NT2/D1 (cell line): ENCODE measurements around the gene SATB2.
A peak's percentile ranks its signal among the peaks of the same experiment; 100 is the strongest.

Experiments used
- DNase-seq: peaks from one replicate; pipeline ENCODE4 v3.0.0-alpha.2; 2011; ENCODE audit warnings: low read depth, low spot score
- H3K27me3 ChIP-seq: 2 replicates; pipeline ENCODE4 v1.6.0; 2011; ENCODE audit warnings: mild to moderate bottlenecking; ENCODE audit not compliant: insufficient read length, insufficient read depth
- H3K36me3 ChIP-seq: 2 replicates; pipeline ENCODE4 v1.6.1; 2011; ENCODE audit warnings: mild to moderate bottlenecking, low read length, mixed read lengths; ENCODE audit not compliant: insufficient read depth, insufficient read length
- H3K4me1 ChIP-seq: 2 replicates; pipeline ENCODE4 v1.5.1; 2011; ENCODE audit not compliant: insufficient read depth, insufficient read length
- H3K4me3 ChIP-seq: 2 replicates; pipeline ENCODE4 v1.5.1; 2011; ENCODE audit warnings: low read depth; ENCODE audit not compliant: insufficient read length
- H3K9ac ChIP-seq: 2 replicates; pipeline ENCODE4 v1.6.0; 2011; ENCODE audit warnings: low read depth; ENCODE audit not compliant: insufficient read length
- H3K9me3 ChIP-seq: 2 replicates; pipeline ENCODE4 v1.5.1; 2011; ENCODE audit warnings: mild to moderate bottlenecking, low read length; ENCODE audit not compliant: insufficient read depth
- SUZ12 ChIP-seq: IDR thresholded peaks from 2 replicates; pipeline ENCODE4 v1.6.1; 2011; ENCODE audit not compliant: insufficient read length, insufficient read depth; ENCODE audit errors: extremely low read depth
- YY1 ChIP-seq: IDR thresholded peaks from 2 replicates; pipeline ENCODE4 v1.6.1; 2011; ENCODE audit not compliant: insufficient read length, insufficient read depth
- ZNF274 ChIP-seq: IDR thresholded peaks from 2 replicates; pipeline ENCODE4 v1.6.1; 2011; ENCODE audit warnings: mild to moderate bottlenecking, low read depth, low read length

SATB2 gene

GRCh38 chr2:199455210-199455544, 2.6 kb downstream of the SATB2 start:
- no peak for DNase-seq
- Histone ChIP-seq H3K36me3 (no peaks in the 10 kb centered on the region), H3K27me3 (peaks cover 42% of the 10 kb centered on the region), H3K9me3 (no peaks in the 10 kb centered on the region), H3K4me3 (peak overlapping the region; percentile 44), H3K9ac (no peak overlapping the region), H3K4me1 (peaks cover 6% of the 10 kb centered on the region)
- no peak for TF ChIP-seq SUZ12
- TF ChIP-seq YY1, result no peak
- no peak for TF ChIP-seq ZNF274

- no peaks in the 10 kb centered on the region for H3K9me3 ChIP-seq
- DNase-seq, result no peak
- no peaks in the 10 kb centered on the region for H3K36me3 ChIP-seq
- H3K4me1 ChIP-seq, result peaks cover 6% of the 10 kb centered on the region
- H3K4me3 ChIP-seq, result no peak overlapping the region
- TF ChIP-seq YY1 (no peak), SUZ12 (no peak), ZNF274 (no peak)
- H3K9ac ChIP-seq, result no peak overlapping the region
- H3K27me3 ChIP-seq, result peaks cover 40% of the 10 kb centered on the region
Observed at GRCh38 chr2:199452991-199453379, 4.8 kb downstream of the SATB2 start.

GRCh38 chr2:199452260-199452990, 5.3 kb downstream of the SATB2 start:
- Histone ChIP-seq H3K4me3 (no peak overlapping the region), H3K9me3 (no peaks in the 10 kb centered on the region), H3K36me3 (no peaks in the 10 kb centered on the region), H3K4me1 (peaks cover 6% of the 10 kb centered on the region), H3K9ac (no peak overlapping the region), H3K27me3 (peaks cover 35% of the 10 kb centered on the region)
- TF ChIP-seq ZNF274 (no peak), SUZ12 (no peak), YY1 (no peak)
- no peak for DNase-seq

- TF ChIP-seq SUZ12 (no peak), YY1 (no peak), ZNF274 (no peak)
- Histone ChIP-seq H3K9me3 (no peaks in the 10 kb centered on the region), H3K4me1 (no peaks in the 10 kb centered on the region), H3K36me3 (no peaks in the 10 kb centered on the region), H3K4me3 (no peak overlapping the region), H3K27me3 (peaks cover 11% of the 10 kb centered on the region), H3K9ac (no peak overlapping the region)
- no peak for DNase-seq
Observed at GRCh38 chr2:199449956-199450355, 7.8 kb downstream of the SATB2 start.

- Histone ChIP-seq H3K9ac (no peak overlapping the region), H3K36me3 (no peaks in the 10 kb centered on the region), H3K9me3 (no peaks in the 10 kb centered on the region), H3K27me3 (peaks cover 6% of the 10 kb centered on the region), H3K4me1 (no peaks in the 10 kb centered on the region), H3K4me3 (no peak overlapping the region)
- no peak for DNase-seq
- TF ChIP-seq SUZ12, result no peak
Observed at GRCh38 chr2:199449455-199449854, 8.3 kb downstream of the SATB2 start.

- DNase-seq, result no peak
- no peaks in the 10 kb centered on the region for H3K36me3 ChIP-seq
- no peaks in the 10 kb centered on the region for H3K4me1 ChIP-seq
- TF ChIP-seq YY1, result no peak
- no peak for TF ChIP-seq SUZ12
- no peak for TF ChIP-seq ZNF274
- no peaks in the 10 kb centered on the region for H3K27me3 ChIP-seq
- H3K4me3 ChIP-seq, result no peak overlapping the region
- H3K9ac ChIP-seq, result no peak overlapping the region
- no peaks in the 10 kb centered on the region for H3K9me3 ChIP-seq
Observed at GRCh38 chr2:199446996-199447576, 10.7 kb downstream of the SATB2 start.

- no peak for DNase-seq
- no peak overlapping the region for H3K9ac ChIP-seq
- no peak overlapping the region for H3K4me3 ChIP-seq
- H3K27me3 ChIP-seq, result no peaks in the 10 kb centered on the region
- H3K36me3 ChIP-seq, result no peaks in the 10 kb centered on the region
- no peak for TF ChIP-seq YY1
- no peak for TF ChIP-seq SUZ12
- TF ChIP-seq ZNF274, result no peak
- no peaks in the 10 kb centered on the region for H3K9me3 ChIP-seq
- H3K4me1 ChIP-seq, result no peaks in the 10 kb centered on the region
Observed at GRCh38 chr2:199444749-199445148, 13.0 kb downstream of the SATB2 start.
